Spinal cord (tissue), 10 donors: Measurements from ENCODE around the gene CAD. TPM values are rescaled to one million over a fixed set of nuclear protein-coding genes. Genes with fewer than 3 reads are reported as not detected.

ENCODE experiments used
- DNase-seq, 6 donors: peaks; one replicate each; pipeline versions ENCODE4 v3.0.0 to v3.0.0-alpha.2; 2013 to 2015; ENCODE audit warnings: low spot score in 6 of 6, low read depth in 4 of 6
- H3K27ac ChIP-seq: one replicate; pipeline ENCODE4 v1.5.1; 2013; ENCODE audit warnings: low read depth, low read length, control low read depth
- H3K27me3 ChIP-seq: one replicate; pipeline ENCODE4 v1.6.1; 2013; ENCODE audit warnings: low read length; ENCODE audit not compliant: control insufficient read depth, insufficient read depth
- H3K36me3 ChIP-seq: one replicate; pipeline ENCODE4 v1.6.1; 2013; ENCODE audit warnings: low read length; ENCODE audit not compliant: control insufficient read depth, insufficient read depth
- H3K4me1 ChIP-seq: one replicate; pipeline ENCODE4 v1.6.1; 2013; ENCODE audit warnings: low read length; ENCODE audit not compliant: control insufficient read depth, insufficient read depth
- H3K4me3 ChIP-seq: one replicate; pipeline ENCODE4 v1.5.1; 2013; ENCODE audit warnings: low read depth, low read length, control low read depth
- H3K9me3 ChIP-seq: one replicate; pipeline ENCODE4 v1.6.1; 2013; ENCODE audit warnings: low read length; ENCODE audit not compliant: control insufficient read depth, insufficient read depth
- WGBS: methylation state at CpG from one replicate; pipeline ENCODE4 v1.1.5; 2013; ENCODE audit warnings: missing lambda C conversion rate; ENCODE audit not compliant: insufficient coverage; 5-methylcytosine and 5-hydroxymethylcytosine counted together
- polyA plus RNA-seq, 2 donors: library from polyadenylated mRNA; unstranded; fragments of 120-200 nt; gene quantifications; one replicate each; pipeline ENCODE4 v1.2.1, GENCODE V29; 2013; ENCODE audit not compliant: insufficient read length in 2 of 2
- total RNA-seq, 2 donors: library from RNA; depleted of rRNA in 1 of 2; stranded (reverse); fragments of 120-200 nt in 1 of 2; fragments of >200 nt in 1 of 2; gene quantifications; one replicate each; pipeline versions ENCODE4 v1.2.3 to v1.2.4, GENCODE V29; 2013 to 2014
- donor health status: healthy.

CAD gene
- total and polyA plus RNA-seq, 4 donors, result 26.5 to 49.2 (median 34.5) TPM

GRCh38 chr2:27284996-27285395 is 67.8 kb downstream of the CAD start:
- Histone ChIP-seq H3K4me3 (no peak overlapping the region), H3K36me3 (no peaks in the 10 kb centered on the region), H3K4me1 (peaks cover 8% of the 10 kb centered on the region), H3K27ac (no peak overlapping the region), H3K9me3 (no peaks in the 10 kb centered on the region), H3K27me3 (peaks cover 15% of the 10 kb centered on the region)
- DNase-seq, result no peak
- WGBS, result no CpG with 5 or more reads among the region's 1 CpG

DNA sequence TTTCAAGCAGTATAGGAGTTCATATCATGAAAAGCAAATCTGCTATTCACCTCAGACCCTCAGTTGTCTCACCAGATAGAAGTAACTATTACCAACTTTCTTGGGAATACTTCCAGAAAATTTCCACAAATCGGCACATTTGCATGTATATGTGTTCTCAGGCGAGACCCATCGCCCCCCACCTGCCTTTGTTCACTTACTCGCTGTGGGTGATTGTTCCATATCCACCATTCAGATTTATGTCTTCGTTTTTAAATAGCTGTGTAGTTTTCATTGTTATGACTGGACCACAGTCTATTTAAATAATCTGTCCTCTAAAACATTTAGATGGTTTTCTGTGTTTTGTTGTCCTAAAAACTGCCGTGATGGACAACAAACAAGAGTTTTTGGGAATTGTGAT is 68.3 kb downstream of the CAD start:
- H3K4me3 ChIP-seq, result no peak overlapping the region
- no peaks in the 10 kb centered on the region for H3K9me3 ChIP-seq
- 75% methylated on average over 1 of the region's 6 CpGs for WGBS
- no peak for DNase-seq
- peaks cover 8% of the 10 kb centered on the region for H3K4me1 ChIP-seq
- H3K36me3 ChIP-seq, result no peaks in the 10 kb centered on the region
- no peak overlapping the region for H3K27ac ChIP-seq
- H3K27me3 ChIP-seq, result peaks cover 15% of the 10 kb centered on the region

DNA sequence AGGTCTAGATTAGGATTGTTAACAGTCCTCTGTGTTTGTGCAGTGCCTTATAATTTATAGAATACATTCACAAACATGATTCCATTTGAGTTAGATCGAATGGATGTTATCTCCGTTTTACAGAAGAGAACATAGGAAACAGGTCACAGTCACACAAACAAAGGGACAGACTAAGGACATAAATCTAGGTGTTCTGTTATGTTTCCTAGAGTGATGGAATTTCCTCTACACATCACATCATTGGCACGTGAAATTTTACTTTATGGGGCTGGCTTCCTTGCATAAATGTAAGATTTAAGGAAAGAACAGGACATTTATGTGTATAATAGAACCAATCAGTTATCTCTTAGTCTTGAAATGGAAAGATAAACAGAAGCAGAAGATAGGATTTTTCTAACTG is 71.4 kb downstream of the CAD start:
- no peak for DNase-seq
- Histone ChIP-seq H3K9me3 (no peaks in the 10 kb centered on the region), H3K4me3 (no peak overlapping the region), H3K36me3 (no peaks in the 10 kb centered on the region), H3K27ac (no peak overlapping the region), H3K4me1 (no peaks in the 10 kb centered on the region), H3K27me3 (peaks cover 15% of the 10 kb centered on the region)
- no CpG with 5 or more reads among the region's 3 CpGs for WGBS

GRCh38 chr2:27290549-27290948 is 73.4 kb downstream of the CAD start:
- Histone ChIP-seq H3K9me3 (no peaks in the 10 kb centered on the region), H3K4me1 (no peaks in the 10 kb centered on the region), H3K27ac (no peak overlapping the region), H3K36me3 (no peaks in the 10 kb centered on the region), H3K27me3 (peaks cover 11% of the 10 kb centered on the region), H3K4me3 (no peak overlapping the region)
- DNase-seq, result no peak
- 90% methylated on average over 2 of the region's 5 CpGs for WGBS

GRCh38 chr2:27291865-27292264 is 74.7 kb downstream of the CAD start:
- no peaks in the 10 kb centered on the region for H3K36me3 ChIP-seq
- H3K4me1 ChIP-seq, result no peaks in the 10 kb centered on the region
- no peak for DNase-seq
- WGBS, result 18% methylated on average over 5 of the region's 6 CpGs
- H3K27ac ChIP-seq, result no peak overlapping the region
- H3K9me3 ChIP-seq, result no peaks in the 10 kb centered on the region
- H3K4me3 ChIP-seq, result no peak overlapping the region
- H3K27me3 ChIP-seq, result peaks cover 12% of the 10 kb centered on the region

Other genes with a start within 250 kb of the CAD start
- 10 to 100 TPM; 21.2 to 37.0 TPM for gene MAPRE3, start 246.7 kb upstream of the CAD start, total RNA-seq
- gene MAPRE3, start 246.7 kb upstream of the CAD start, polyA plus RNA-seq, result 100 to 1,000 TPM; 193 to 200 TPM
- 10 to 100 TPM; 18.2 to 36.2 TPM for gene TMEM214, start 184.4 kb upstream of the CAD start, total RNA-seq
- gene TMEM214, start 184.4 kb upstream of the CAD start, polyA plus RNA-seq, result 10 to 100 TPM; 44.0 to 60.3 TPM
- gene AGBL5, start 165.7 kb upstream of the CAD start, total RNA-seq, result 10 to 100 TPM; 14.3 to 32.0 TPM
- 10 to 100 TPM; 49.2 to 51.7 TPM for gene AGBL5, start 165.7 kb upstream of the CAD start, polyA plus RNA-seq
- 100 to 1,000 TPM; 191 to 454 TPM for gene OST4, start 145.7 kb upstream of the CAD start, total RNA-seq
- gene OST4, start 145.7 kb upstream of the CAD start, polyA plus RNA-seq, result 100 to 1,000 TPM; 208 to 225 TPM
- 10 to 100 TPM; 20.9 to 46.2 TPM for gene EMILIN1, start 138.8 kb upstream of the CAD start, total RNA-seq
- 10 to 100 TPM; 11.4 to 16.2 TPM for gene EMILIN1, start 138.8 kb upstream of the CAD start, polyA plus RNA-seq
- gene KHK, start 130.6 kb upstream of the CAD start, total RNA-seq, result 1 to 10 TPM; 4.1 to 6.0 TPM
- gene KHK, start 130.6 kb upstream of the CAD start, polyA plus RNA-seq, result 10 to 100 TPM; 16.9 to 19.1 TPM
- gene CGREF1, start 98.2 kb upstream of the CAD start, total RNA-seq, result 10 to 100 TPM; 19.0 to 22.7 TPM
- gene CGREF1, start 98.2 kb upstream of the CAD start, polyA plus RNA-seq, result 10 to 100 TPM; 48.0 to 55.3 TPM
- gene ABHD1, start 93.6 kb upstream of the CAD start, total RNA-seq, result under 1 TPM; 0.77 to 0.79 TPM
- gene ABHD1, start 93.6 kb upstream of the CAD start, polyA plus RNA-seq, result 1 to 10 TPM; 2.5 to 2.9 TPM
- 10 to 100 TPM; 27.1 to 48.4 TPM for gene PREB, start 82.7 kb upstream of the CAD start, total RNA-seq
- 10 to 100 TPM; 62.7 to 62.9 TPM for gene PREB, start 82.7 kb upstream of the CAD start, polyA plus RNA-seq
- not detected for gene PRR30, start 78.0 kb upstream of the CAD start, total RNA-seq
- not detected for gene PRR30, start 78.0 kb upstream of the CAD start, polyA plus RNA-seq
- under 1 TPM in 1 of 2 donors, not detected in 1; 0.06 TPM for gene TCF23, start 68.4 kb upstream of the CAD start, total RNA-seq
- gene TCF23, start 68.4 kb upstream of the CAD start, polyA plus RNA-seq, result under 1 TPM in 1 of 2 donors, not detected in 1; 0.14 TPM
- 100 to 1,000 TPM; 103 to 198 TPM for gene ATRAID, start 5.3 kb upstream of the CAD start, total RNA-seq
- gene ATRAID, start 5.3 kb upstream of the CAD start, polyA plus RNA-seq, result 100 to 1,000 TPM in 1 of 2 donors, 10 to 100 TPM in 1; 93.3 to 110 TPM
- gene SLC5A6, start 5.1 kb upstream of the CAD start, total RNA-seq, result 10 to 100 TPM; 41.4 to 68.4 TPM
- 10 to 100 TPM; 50.1 to 68.6 TPM for gene SLC5A6, start 5.1 kb upstream of the CAD start, polyA plus RNA-seq
- 1 to 10 TPM; 2.9 to 5.5 TPM for gene SLC30A3, start 45.7 kb downstream of the CAD start, total RNA-seq
- 10 to 100 TPM; 18.6 to 30.2 TPM for gene SLC30A3, start 45.7 kb downstream of the CAD start, polyA plus RNA-seq
- under 1 TPM; 0.22 to 0.50 TPM for gene DNAJC5G, start 58.1 kb downstream of the CAD start, total RNA-seq
- gene DNAJC5G, start 58.1 kb downstream of the CAD start, polyA plus RNA-seq, result 1 to 10 TPM in 1 of 2 donors, under 1 TPM in 1; 0.48 to 1.7 TPM
- under 1 TPM; 0.17 to 0.30 TPM for gene TRIM54, start 65.1 kb downstream of the CAD start, total RNA-seq
- gene TRIM54, start 65.1 kb downstream of the CAD start, polyA plus RNA-seq, result 1 to 10 TPM; 1.3 to 1.6 TPM
- gene UCN, start 91.1 kb downstream of the CAD start, total RNA-seq, result 1 to 10 TPM in 1 of 2 donors, under 1 TPM in 1; 0.79 to 2.6 TPM
- gene UCN, start 91.1 kb downstream of the CAD start, polyA plus RNA-seq, result 1 to 10 TPM; 4.0 to 4.6 TPM
- gene MPV17, start 105.7 kb downstream of the CAD start, total RNA-seq, result 100 to 1,000 TPM in 1 of 2 donors, 10 to 100 TPM in 1; 46.6 to 124 TPM
- gene MPV17, start 105.7 kb downstream of the CAD start, polyA plus RNA-seq, result 100 to 1,000 TPM; 108 to 132 TPM
- gene GTF3C2, start 139.4 kb downstream of the CAD start, total RNA-seq, result 10 to 100 TPM; 37.8 to 41.5 TPM
- 10 to 100 TPM; 44.5 to 60.5 TPM for gene GTF3C2, start 139.4 kb downstream of the CAD start, polyA plus RNA-seq
- gene EIF2B4, start 153.0 kb downstream of the CAD start, total RNA-seq, result 10 to 100 TPM; 15.5 to 37.1 TPM
- gene EIF2B4, start 153.0 kb downstream of the CAD start, polyA plus RNA-seq, result 10 to 100 TPM; 46.7 to 58.9 TPM
- 100 to 1,000 TPM in 1 of 2 donors, 10 to 100 TPM in 1; 66.2 to 112 TPM for gene SNX17, start 153.2 kb downstream of the CAD start, total RNA-seq
- gene SNX17, start 153.2 kb downstream of the CAD start, polyA plus RNA-seq, result 100 to 1,000 TPM in 1 of 2 donors, 10 to 100 TPM in 1; 88.5 to 103 TPM
- gene ZNF513, start 163.4 kb downstream of the CAD start, total RNA-seq, result 10 to 100 TPM in 1 of 2 donors, 1 to 10 TPM in 1; 6.3 to 16.5 TPM
- gene ZNF513, start 163.4 kb downstream of the CAD start, polyA plus RNA-seq, result 10 to 100 TPM; 32.6 to 35.3 TPM
- 10 to 100 TPM; 40.2 to 69.8 TPM for gene PPM1G, start 192.2 kb downstream of the CAD start, total RNA-seq
- gene PPM1G, start 192.2 kb downstream of the CAD start, polyA plus RNA-seq, result 10 to 100 TPM; 94.8 to 96.1 TPM
- 10 to 100 TPM; 80.1 to 92.1 TPM for gene NRBP1, start 211.3 kb downstream of the CAD start, total RNA-seq
- 100 to 1,000 TPM; 119 to 133 TPM for gene NRBP1, start 211.3 kb downstream of the CAD start, polyA plus RNA-seq
- gene KRTCAP3, start 225.0 kb downstream of the CAD start, total RNA-seq, result under 1 TPM in 1 of 2 donors, not detected in 1; 0.72 TPM
- 1 to 10 TPM; 2.6 to 5.2 TPM for gene KRTCAP3, start 225.0 kb downstream of the CAD start, polyA plus RNA-seq